ENCODE measurements around the gene MUL1. TPM values are rescaled to one million over a fixed set of nuclear protein-coding genes. Genes with fewer than 3 reads are reported as not detected.
A peak's percentile ranks its signal among the peaks of the same experiment; 100 is the strongest.

The MUL1 gene
- total and polyA plus RNA-seq, 8 donors: 22.0 to 36.0 (median 25.3) TPM

- Histone ChIP-seq H3K27ac (no peak overlapping the region), H3K4me3 (no peak overlapping the region), H3K27me3 (peaks cover 16 to 96% of the 10 kb centered on the region in 2 donors), H3K36me3 (no peaks in the 10 kb centered on the region), H3K4me1 (peaks cover 6 to 10% of the 10 kb centered on the region in 2 donors), H3K9me3 (no peaks in the 10 kb centered on the region)
- DNase-seq (no peak), ATAC-seq (no peak)
- intact Hi-C loops (cut with DNase I): no loop called here
- TF ChIP-seq, protein P1, sequence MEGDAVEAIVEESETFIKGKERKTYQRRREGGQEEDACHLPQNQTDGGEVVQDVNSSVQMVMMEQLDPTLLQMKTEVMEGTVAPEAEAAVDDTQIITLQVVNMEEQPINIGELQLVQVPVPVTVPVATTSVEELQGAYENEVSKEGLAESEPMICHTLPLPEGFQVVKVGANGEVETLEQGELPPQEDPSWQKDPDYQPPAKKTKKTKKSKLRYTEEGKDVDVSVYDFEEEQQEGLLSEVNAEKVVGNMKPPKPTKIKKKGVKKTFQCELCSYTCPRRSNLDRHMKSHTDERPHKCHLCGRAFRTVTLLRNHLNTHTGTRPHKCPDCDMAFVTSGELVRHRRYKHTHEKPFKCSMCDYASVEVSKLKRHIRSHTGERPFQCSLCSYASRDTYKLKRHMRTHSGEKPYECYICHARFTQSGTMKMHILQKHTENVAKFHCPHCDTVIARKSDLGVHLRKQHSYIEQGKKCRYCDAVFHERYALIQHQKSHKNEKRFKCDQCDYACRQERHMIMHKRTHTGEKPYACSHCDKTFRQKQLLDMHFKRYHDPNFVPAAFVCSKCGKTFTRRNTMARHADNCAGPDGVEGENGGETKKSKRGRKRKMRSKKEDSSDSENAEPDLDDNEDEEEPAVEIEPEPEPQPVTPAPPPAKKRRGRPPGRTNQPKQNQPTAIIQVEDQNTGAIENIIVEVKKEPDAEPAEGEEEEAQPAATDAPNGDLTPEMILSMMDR (IDR thresholded peaks at IDR 0.05): no peak
These were observed 29.8 kb downstream of the MUL1 start for GRCh38 chr1:20478057-20478635.

DNA sequence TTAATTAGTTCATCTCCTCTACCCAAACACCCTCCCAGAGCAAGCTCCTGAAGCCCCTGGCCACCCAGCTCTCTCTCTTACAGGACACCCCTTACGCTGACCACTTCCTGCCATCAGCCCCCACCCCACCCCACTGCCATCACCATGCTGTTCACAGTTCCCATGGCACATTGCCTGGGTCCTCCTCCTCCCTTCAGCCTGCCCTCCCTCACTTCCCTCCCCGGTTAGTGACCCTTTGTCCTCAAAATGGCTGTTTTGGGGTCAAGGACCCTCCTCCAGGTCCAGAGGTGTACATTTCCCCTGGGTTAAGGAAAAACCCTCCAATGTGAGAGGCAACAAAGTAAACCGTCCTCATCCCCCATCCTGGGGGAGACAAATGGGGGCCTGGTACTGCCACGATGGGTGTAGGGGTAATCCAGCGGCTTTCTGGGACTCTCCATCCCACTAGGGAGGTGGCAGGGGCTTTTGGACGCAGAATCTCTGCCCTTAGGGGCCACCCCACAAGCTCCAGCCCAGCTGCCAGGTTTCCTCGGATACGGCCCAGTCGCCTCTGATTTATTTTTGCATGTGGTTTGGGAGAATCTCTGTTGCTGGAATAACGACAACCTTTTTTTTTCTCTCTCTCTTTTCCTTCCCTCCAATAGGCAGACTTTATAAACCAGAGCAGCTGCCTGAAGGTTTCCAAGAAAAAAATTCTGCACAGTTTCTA is 30.4 kb downstream of the MUL1 start:
- no peak overlapping the region for H3K4me3 ChIP-seq
- no peak overlapping the region for H3K27ac ChIP-seq
- peaks cover 6 to 10% of the 10 kb centered on the region in 2 donors for H3K4me1 ChIP-seq
- TF ChIP-seq, protein P1 (IDR thresholded peaks at IDR 0.05): no peak
- intact Hi-C loops (cut with DNase I): no loop called here
- H3K36me3 ChIP-seq: no peaks in the 10 kb centered on the region
- H3K27me3 ChIP-seq: peaks cover 15 to 97% of the 10 kb centered on the region in 2 donors
- DNase-seq: peak in 3 of 4 donors; percentile 48 to 81 (median 49)
- peak; percentile 39 for ATAC-seq
- H3K9me3 ChIP-seq: no peaks in the 10 kb centered on the region

- intact Hi-C loops (cut with DNase I): no loop called here
- Histone ChIP-seq H3K4me1 (peaks cover 6 to 10% of the 10 kb centered on the region in 2 donors), H3K27me3 (peaks cover 15 to 94% of the 10 kb centered on the region in 2 donors), H3K27ac (no peak overlapping the region), H3K4me3 (no peak overlapping the region), H3K9me3 (no peaks in the 10 kb centered on the region), H3K36me3 (no peaks in the 10 kb centered on the region)
- TF ChIP-seq, protein P1 (IDR thresholded peaks at IDR 0.05): no peak
- peak in 2 of 4 donors; percentile 44 to 72 for DNase-seq
- ATAC-seq: peak; percentile 31
These were observed 31.5 kb downstream of the MUL1 start for GRCh38 chr1:20476265-20477038.

- H3K9me3 ChIP-seq: no peaks in the 10 kb centered on the region
- ATAC-seq: no peak
- no peak overlapping the region for H3K27ac ChIP-seq
- H3K36me3 ChIP-seq: no peaks in the 10 kb centered on the region
- H3K27me3 ChIP-seq: peaks cover 15 to 87% of the 10 kb centered on the region in 2 donors
- H3K4me3 ChIP-seq: no peak overlapping the region
- no peak for DNase-seq
- H3K4me1 ChIP-seq: peaks cover 6 to 10% of the 10 kb centered on the region in 2 donors
- TF ChIP-seq, protein P1 (IDR thresholded peaks at IDR 0.05): no peak
- intact Hi-C loops (cut with DNase I): no loop called here
These were observed 33.0 kb downstream of the MUL1 start for GRCh38 chr1:20474996-20475395.

All from left lung (tissue), 10 donors.